NCI-H2196 (cell line): Measurements from ENCODE around the gene TEAD1.

ENCODE experiments used
- DNase-seq: peaks from one replicate; lab custom pipeline; 2025; ENCODE audit not compliant: unreplicated experiment; lab: John Stamatoyannopoulos, UW

Gene TEAD1

GRCh38 chr11:12785901-12786300 is 111.7 kb downstream of the TEAD1 start:
- DNase-seq: peak; percentile 78

GRCh38 chr11:12786450-12786849 is 112.2 kb downstream of the TEAD1 start:
- DNase-seq: no peak

GRCh38 chr11:12786891-12787290 is 112.7 kb downstream of the TEAD1 start:
- no peak for DNase-seq

GRCh38 chr11:12787847-12788246 is 113.6 kb downstream of the TEAD1 start:
- no peak for DNase-seq

GRCh38 chr11:12789054-12789453 is 114.8 kb downstream of the TEAD1 start:
- no peak for DNase-seq

- DNase-seq: no peak
Measured at GRCh38 chr11:12789596-12790215, 115.5 kb downstream of the TEAD1 start.

- no peak for DNase-seq
Measured at GRCh38 chr11:12790861-12791616, 116.8 kb downstream of the TEAD1 start.

GRCh38 chr11:12792018-12792417 is 117.8 kb downstream of the TEAD1 start:
- no peak for DNase-seq

GRCh38 chr11:12792590-12792989 is 118.4 kb downstream of the TEAD1 start:
- DNase-seq: no peak

GRCh38 chr11:12793065-12793464 is 118.8 kb downstream of the TEAD1 start:
- no peak for DNase-seq

GRCh38 chr11:12793506-12793905 is 119.3 kb downstream of the TEAD1 start:
- no peak for DNase-seq

GRCh38 chr11:12794576-12795230 is 120.5 kb downstream of the TEAD1 start:
- DNase-seq: no peak

GRCh38 chr11:12797996-12798395 is 123.8 kb downstream of the TEAD1 start:
- no peak for DNase-seq

- DNase-seq: peak; percentile 63
Measured at GRCh38 chr11:12798609-12799011, 124.4 kb downstream of the TEAD1 start.

GRCh38 chr11:12799334-12799835 is 125.2 kb downstream of the TEAD1 start:
- DNase-seq: peak; percentile 43

GRCh38 chr11:12800032-12800671 is 125.9 kb downstream of the TEAD1 start:
- DNase-seq: peak; percentile 46

- no peak for DNase-seq
Measured at GRCh38 chr11:12800871-12801270, 126.7 kb downstream of the TEAD1 start.

GRCh38 chr11:12801976-12802375 is 127.8 kb downstream of the TEAD1 start:
- DNase-seq: no peak

GRCh38 chr11:12802418-12803085 is 128.3 kb downstream of the TEAD1 start:
- peak; percentile 99 for DNase-seq

- no peak for DNase-seq
Measured at GRCh38 chr11:12803086-12803826, 129.0 kb downstream of the TEAD1 start.
